22Rv1 (cell line): ENCODE measurements around the gene PRCP.

Source experiments
- CTCF ChIP-seq: fragments of 450-650 bp; IDR thresholded peaks from 2 replicates; pipeline ENCODE4 v1.5.1; 2017; ENCODE audit warnings: mild to moderate bottlenecking
- ZFX ChIP-seq: fragments of 450-650 bp; IDR thresholded peaks from 2 replicates; pipeline ENCODE4 v1.6.1; 2017; ENCODE audit warnings: antibody characterized with exemption, borderline replicate concordance

GRCh38 chr11:82826526-82826925, 73.7 kb downstream of the PRCP start:
- TF ChIP-seq CTCF (no peak), ZFX (no peak)
